Gastroesophageal sphincter (tissue), 3 donors: ENCODE measurements around the gene SYTL3.

Experiments used
- CTCF ChIP-seq, 4 experiments: fragments of 200-600 bp in 2 of 4; fragments of 450-650 bp in 2 of 4; sonication (generic) in 1 of 4; IDR thresholded peaks; one replicate each; pipeline ENCODE4 v1.5.1; 2017 to 2019; ENCODE audit warnings: antibody characterized with exemption in 4 of 4, mild to moderate bottlenecking in 2 of 4, moderate library complexity in 2 of 4
- EP300 ChIP-seq: sonication (generic); formaldehyde crosslinking; IDR thresholded peaks from one replicate; pipeline ENCODE4 v1.6.1; 2017; ENCODE audit warnings: antibody characterized with exemption, mild to moderate bottlenecking
- POLR2A ChIP-seq, 2 donors: fragments of 450-650 bp; IDR thresholded peaks; one replicate each; pipeline ENCODE4 v1.6.1; 2017; ENCODE audit warnings: antibody characterized with exemption in 2 of 2, mild to moderate bottlenecking in 2 of 2, moderate library complexity in 1 of 2

GRCh38 chr6:158687506-158687905, 37.7 kb downstream of the SYTL3 start:
- TF ChIP-seq POLR2A (IDR thresholded peaks at IDR 0.05) (no peak), CTCF (IDR thresholded peaks at IDR 0.05) (no peak), EP300 (no peak)
